Measurements from ENCODE around the gene SGIP1. TPM values are rescaled to one million over a fixed set of nuclear protein-coding genes. Genes with fewer than 3 reads are reported as not detected.
A peak's percentile ranks its signal among the peaks of the same experiment; 100 is the strongest.

SGIP1 gene
- total and polyA plus RNA-seq, 2 experiments from 2014 or later: 3.3 to 8.8 TPM

- no peak for TF ChIP-seq CTCF (IDR thresholded peaks at IDR 0.05; ENCODE audit: low read depth, low read length)
- H3K27me3 ChIP-seq: no peaks in the 10 kb centered on the region
- no peaks in the 10 kb centered on the region for H3K9me3 ChIP-seq (ENCODE audit: low read depth)
- no peak for DNase-seq (ENCODE audit: low read depth in 1 of 2, low spot score in 1 of 2)
- no peaks in the 10 kb centered on the region for H3K36me3 ChIP-seq
- H3K4me3 ChIP-seq: no peak overlapping the region
- no peak overlapping the region for H3K27ac ChIP-seq
- H3K4me1 ChIP-seq (ENCODE audit: low read depth): no peaks in the 10 kb centered on the region
Measured at GRCh38 chr1:66685670-66686069, 151.7 kb downstream of the SGIP1 start.

- H3K4me1 ChIP-seq (ENCODE audit: low read depth): no peaks in the 10 kb centered on the region
- H3K27ac ChIP-seq: no peak overlapping the region
- no peak overlapping the region for H3K4me3 ChIP-seq
- no peak for DNase-seq (ENCODE audit: low read depth in 1 of 2, low spot score in 1 of 2)
- H3K27me3 ChIP-seq: no peaks in the 10 kb centered on the region
- H3K36me3 ChIP-seq: no peaks in the 10 kb centered on the region
- TF ChIP-seq CTCF (IDR thresholded peaks at IDR 0.05; ENCODE audit: low read depth, low read length): no peak
- H3K9me3 ChIP-seq (ENCODE audit: low read depth): no peaks in the 10 kb centered on the region
Measured at GRCh38 chr1:66686406-66686805, 152.5 kb downstream of the SGIP1 start.

- no peaks in the 10 kb centered on the region for H3K36me3 ChIP-seq
- no peaks in the 10 kb centered on the region for H3K9me3 ChIP-seq (ENCODE audit: low read depth)
- H3K27me3 ChIP-seq: no peaks in the 10 kb centered on the region
- no peak for TF ChIP-seq CTCF (IDR thresholded peaks at IDR 0.05; ENCODE audit: low read depth, low read length)
- no peak for DNase-seq (ENCODE audit: low read depth in 1 of 2, low spot score in 1 of 2)
- no peak overlapping the region for H3K4me3 ChIP-seq
- H3K27ac ChIP-seq: no peak overlapping the region
- H3K4me1 ChIP-seq (ENCODE audit: low read depth): peaks cover under 1% of the 10 kb centered on the region
Measured at GRCh38 chr1:66687358-66687757, 153.4 kb downstream of the SGIP1 start.

- Histone ChIP-seq H3K36me3 (no peaks in the 10 kb centered on the region), H3K4me3 (no peak overlapping the region), H3K4me1 (ENCODE audit: low read depth) (peaks cover 6% of the 10 kb centered on the region), H3K27me3 (no peaks in the 10 kb centered on the region), H3K27ac (peak overlapping the region; percentile 44), H3K9me3 (ENCODE audit: low read depth) (no peaks in the 10 kb centered on the region)
- TF ChIP-seq CTCF (IDR thresholded peaks at IDR 0.05; ENCODE audit: low read depth, low read length): no peak
- no peak for DNase-seq (ENCODE audit: low read depth in 1 of 2, low spot score in 1 of 2)
Measured at GRCh38 chr1:66690666-66691381, 156.9 kb downstream of the SGIP1 start.

GRCh38 chr1:66692681-66693080 is 158.7 kb downstream of the SGIP1 start:
- H3K36me3 ChIP-seq: no peaks in the 10 kb centered on the region
- no peak overlapping the region for H3K27ac ChIP-seq
- no peak for TF ChIP-seq CTCF (IDR thresholded peaks at IDR 0.05; ENCODE audit: low read depth, low read length)
- no peaks in the 10 kb centered on the region for H3K27me3 ChIP-seq
- no peak overlapping the region for H3K4me3 ChIP-seq
- H3K9me3 ChIP-seq (ENCODE audit: low read depth): no peaks in the 10 kb centered on the region
- peaks cover 6% of the 10 kb centered on the region for H3K4me1 ChIP-seq (ENCODE audit: low read depth)
- DNase-seq (ENCODE audit: low read depth in 1 of 2, low spot score in 1 of 2): no peak
